ENCODE data around the gene FES. TPM values are rescaled to one million over a fixed set of nuclear protein-coding genes. Genes with fewer than 3 reads are reported as not detected.
"Not testable (repeated sequence)": the region's sequence is repeated elsewhere in the genome, so short reads cannot be mapped to it uniquely, and the experiment has no call there.

Gene FES
- total RNA-seq, 1 experiment from 2014 or later, result 0.64 TPM

DNA sequence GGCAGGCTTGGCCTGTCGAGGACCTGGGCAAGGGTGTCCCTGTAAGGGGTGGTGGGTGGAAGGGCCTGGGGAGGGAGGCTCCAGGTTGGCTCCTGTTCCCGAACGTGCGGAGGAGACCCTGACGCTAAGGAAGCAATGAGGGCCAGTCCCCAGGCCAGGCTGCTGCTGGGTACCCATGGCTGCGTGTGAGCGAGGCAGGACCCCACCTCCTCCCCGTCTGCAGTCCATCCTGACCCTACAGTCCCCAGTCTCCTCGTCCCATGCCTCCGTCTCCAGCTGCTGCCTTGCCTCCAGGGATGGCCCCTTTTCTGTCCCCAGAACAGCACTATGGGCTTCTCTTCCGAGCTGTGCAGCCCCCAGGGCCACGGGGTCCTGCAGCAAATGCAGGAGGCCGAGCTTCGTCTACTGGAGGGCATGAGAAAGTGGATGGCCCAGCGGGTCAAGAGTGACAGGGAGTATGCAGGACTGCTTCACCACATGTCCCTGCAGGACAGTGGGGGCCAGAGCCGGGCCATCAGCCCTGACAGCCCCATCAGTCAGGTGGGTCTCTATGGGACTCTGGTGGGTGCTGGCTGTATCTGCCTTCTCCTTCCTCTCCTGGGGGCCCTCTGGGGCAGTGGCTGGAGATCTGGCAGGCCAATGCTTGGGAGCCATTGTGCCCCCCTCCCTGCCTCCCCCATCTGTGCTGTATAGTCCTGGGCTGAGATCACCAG lies 571 bp downstream of the FES start:
- DNase-seq (ENCODE audit: low spot score), result no peak
- in situ Hi-C loops (cut with HindIII; ENCODE audit: low sequenced_read_pairs), result no loop called here

DNA sequence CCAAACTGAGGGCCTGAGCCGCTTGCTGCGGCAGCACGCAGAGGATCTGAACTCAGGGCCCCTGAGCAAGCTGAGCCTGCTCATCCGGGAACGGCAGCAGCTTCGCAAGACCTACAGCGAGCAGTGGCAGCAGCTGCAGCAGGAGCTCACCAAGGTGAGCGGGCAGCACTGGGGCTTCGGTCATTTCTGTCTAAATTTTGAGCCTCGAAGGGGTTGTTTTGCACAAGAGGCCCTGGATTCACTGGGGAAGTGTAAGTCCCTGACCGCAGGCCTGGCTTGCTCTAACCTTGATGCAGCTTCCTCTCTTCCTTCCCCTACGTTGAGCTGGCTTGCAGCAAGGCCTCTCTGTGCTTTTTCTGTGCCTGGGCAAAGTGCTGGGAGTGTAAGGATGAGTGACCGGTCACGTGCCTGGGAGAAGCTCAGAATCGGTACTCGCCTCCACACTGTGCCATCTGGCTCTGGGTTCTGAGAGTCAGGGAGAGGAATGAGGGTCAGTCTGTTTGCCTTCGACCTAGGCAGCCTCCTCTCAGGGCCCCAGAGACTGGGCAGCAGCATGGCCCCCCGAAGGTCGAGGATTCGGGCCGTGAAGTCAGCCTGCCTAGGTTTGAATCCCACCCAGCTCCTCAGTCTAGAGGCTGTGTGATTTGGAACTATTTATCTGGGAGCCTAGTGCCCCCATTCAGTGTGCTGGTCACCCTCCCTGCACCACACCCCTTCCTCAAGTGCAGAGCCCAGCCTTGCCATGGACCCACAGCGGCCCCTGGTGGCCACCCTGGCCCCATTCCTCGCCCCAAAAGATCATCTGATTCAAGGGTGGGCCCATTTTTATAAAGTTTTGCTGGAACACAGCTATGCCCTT lies 1.4 kb downstream of the FES start:
- in situ Hi-C loops (cut with HindIII; ENCODE audit: low sequenced_read_pairs), result no loop called here
- peak; percentile 72 for DNase-seq (ENCODE audit: low spot score)

DNA sequence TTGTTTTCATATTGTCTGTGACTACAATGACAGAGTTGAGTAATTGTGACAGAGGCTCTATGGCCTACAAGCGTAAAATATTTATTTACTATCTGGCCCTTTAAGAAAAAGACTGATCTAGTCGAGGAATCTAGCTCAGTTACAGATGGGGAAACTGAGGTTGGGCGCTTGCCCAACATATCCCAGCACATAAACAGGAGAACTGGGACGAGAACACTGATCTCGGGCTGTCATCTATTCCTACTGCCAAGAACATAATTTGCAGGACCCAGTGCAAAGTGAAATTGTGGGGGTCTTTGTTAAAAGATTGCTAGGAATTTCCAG lies 1.9 kb downstream of the FES start:
- no peak for DNase-seq (ENCODE audit: low spot score)
- in situ Hi-C loops (cut with HindIII; ENCODE audit: low sequenced_read_pairs), result no loop called here

DNA sequence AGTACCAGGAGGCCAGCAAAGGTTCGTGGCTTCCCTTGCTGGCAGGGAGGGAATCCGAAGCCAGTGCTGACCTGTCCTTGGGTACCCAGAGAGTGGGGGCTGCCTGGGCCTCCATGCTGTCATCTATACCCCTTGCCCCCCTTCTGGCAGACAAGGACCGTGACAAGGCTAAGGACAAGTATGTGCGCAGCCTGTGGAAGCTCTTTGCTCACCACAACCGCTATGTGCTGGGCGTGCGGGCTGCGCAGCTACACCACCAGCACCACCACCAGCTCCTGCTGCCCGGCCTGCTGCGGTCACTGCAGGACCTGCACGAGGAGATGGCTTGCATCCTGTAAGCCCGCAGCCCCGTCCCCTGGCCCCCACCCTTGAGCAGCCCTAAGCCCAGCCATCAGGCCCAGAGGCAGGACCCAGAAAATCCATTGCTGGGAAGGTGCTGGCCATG lies 2.8 kb downstream of the FES start:
- in situ Hi-C loops (cut with HindIII; ENCODE audit: low sequenced_read_pairs), result no loop called here
- DNase-seq (ENCODE audit: low spot score), result no peak

DNA sequence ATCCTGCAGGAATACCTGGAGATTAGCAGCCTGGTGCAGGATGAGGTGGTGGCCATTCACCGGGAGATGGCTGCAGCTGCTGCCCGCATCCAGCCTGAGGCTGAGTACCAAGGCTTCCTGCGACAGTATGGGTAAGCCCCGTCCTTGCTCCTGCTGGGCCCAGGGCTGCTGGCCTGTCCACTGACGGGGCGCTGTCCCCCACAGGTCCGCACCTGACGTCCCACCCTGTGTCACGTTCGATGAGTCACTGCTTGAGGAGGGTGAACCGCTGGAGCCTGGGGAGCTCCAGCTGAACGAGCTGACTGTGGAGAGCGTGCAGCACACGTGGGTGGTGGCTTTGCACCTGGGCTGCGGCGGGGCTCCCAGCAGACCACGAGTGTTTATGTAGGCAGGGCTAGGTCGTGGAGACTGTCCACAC lies 5.0 kb downstream of the FES start:
- in situ Hi-C loops (cut with HindIII; ENCODE audit: low sequenced_read_pairs), result no loop called here
- no peak for DNase-seq (ENCODE audit: low spot score)

DNA sequence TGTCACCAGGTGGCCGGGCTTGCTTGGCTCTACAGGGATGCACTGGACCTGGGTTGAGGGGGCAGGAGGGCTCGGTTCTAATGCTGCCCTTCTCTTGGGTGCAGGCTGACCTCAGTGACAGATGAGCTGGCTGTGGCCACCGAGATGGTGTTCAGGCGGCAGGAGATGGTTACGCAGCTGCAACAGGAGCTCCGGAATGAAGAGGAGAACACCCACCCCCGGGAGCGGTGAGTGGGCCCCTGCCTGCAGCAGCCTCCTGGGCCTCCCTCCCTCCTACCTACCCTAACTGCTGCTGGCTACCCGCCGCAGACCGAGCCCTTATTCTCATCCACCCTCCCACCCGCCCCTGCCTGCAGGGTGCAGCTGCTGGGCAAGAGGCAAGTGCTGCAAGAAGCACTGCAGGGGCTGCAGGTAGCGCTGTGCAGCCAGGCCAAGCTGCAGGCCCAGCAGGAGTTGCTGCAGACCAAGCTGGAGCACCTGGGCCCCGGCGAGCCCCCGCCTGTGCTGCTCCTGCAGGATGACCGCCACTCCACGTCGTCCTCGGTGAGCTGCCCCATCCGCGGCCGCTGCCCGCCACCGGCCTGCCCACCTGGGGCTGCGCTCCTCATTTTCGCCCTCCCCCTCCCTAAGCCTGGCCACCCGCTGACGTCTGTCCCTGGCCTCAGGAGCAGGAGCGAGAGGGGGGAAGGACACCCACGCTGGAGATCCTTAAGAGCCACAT lies 5.6 kb downstream of the FES start:
- in situ Hi-C loops (cut with HindIII; ENCODE audit: low sequenced_read_pairs), result no loop called here
- no peak for DNase-seq (ENCODE audit: low spot score)

DNA sequence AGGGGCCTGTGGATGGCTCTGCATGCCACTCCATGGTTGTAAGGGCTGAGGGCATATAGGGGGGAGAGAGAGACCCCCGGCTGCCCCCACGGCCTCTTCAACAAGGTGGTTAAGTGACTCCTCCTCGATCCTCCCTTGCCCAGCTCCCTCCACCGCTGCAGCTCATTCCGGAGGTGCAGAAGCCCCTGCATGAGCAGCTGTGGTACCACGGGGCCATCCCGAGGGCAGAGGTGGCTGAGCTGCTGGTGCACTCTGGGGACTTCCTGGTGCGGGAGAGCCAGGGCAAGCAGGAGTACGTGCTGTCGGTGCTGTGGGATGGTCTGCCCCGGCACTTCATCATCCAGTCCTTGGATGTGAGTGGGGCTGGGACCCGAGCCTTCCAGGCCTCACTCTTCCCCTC lies 6.5 kb downstream of the FES start:
- no peak for DNase-seq (ENCODE audit: low spot score)
- in situ Hi-C loops (cut with HindIII; ENCODE audit: low sequenced_read_pairs), result no loop called here

DNA sequence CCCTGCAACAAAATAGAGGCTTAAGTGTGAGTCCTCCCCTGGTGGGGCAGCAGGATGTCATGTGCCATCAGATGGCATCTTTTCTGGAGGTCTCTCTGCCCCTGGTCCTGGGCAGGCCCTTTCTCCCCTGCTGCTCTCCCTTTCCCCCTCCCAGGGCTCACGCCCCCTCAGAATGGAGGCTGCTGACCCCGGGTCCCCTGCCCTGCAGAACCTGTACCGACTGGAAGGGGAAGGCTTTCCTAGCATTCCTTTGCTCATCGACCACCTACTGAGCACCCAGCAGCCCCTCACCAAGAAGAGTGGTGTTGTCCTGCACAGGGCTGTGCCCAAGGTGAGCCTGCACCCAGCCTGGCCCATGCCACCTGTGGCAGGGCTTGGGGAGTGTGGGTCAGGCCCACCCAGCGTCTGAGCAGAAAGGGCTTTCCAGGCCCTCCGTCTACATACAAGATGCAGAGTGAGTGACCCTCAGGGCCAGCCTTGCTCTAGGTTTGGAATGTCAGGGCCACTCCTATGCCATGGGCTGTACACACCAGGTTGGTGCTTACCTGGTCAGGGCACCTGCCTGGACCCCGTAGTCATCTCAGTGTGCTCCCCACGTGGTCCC lies 7.1 kb downstream of the FES start:
- no peak for DNase-seq (ENCODE audit: low spot score)
- in situ Hi-C loops (cut with HindIII; ENCODE audit: low sequenced_read_pairs), result no loop called here

DNA sequence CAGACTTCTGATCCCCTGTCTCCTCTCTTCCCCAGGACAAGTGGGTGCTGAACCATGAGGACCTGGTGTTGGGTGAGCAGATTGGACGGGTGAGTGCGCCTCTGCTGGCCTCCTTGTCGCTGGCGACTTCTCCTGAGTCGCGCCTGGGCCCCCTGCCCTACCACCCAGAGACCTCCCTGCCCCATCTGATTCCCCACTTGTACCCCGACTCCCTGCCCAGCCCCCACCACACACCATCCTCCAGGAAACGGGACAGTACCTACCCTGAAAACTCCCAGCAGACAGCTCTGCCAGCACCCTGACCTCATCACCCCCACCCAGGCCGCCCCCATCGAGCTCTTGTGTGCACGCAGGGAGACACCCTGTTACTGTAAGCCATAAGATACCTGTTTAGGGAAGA lies 7.7 kb downstream of the FES start:
- no peak for DNase-seq (ENCODE audit: low spot score)
- in situ Hi-C loops (cut with HindIII; ENCODE audit: low sequenced_read_pairs), result no loop called here

DNA sequence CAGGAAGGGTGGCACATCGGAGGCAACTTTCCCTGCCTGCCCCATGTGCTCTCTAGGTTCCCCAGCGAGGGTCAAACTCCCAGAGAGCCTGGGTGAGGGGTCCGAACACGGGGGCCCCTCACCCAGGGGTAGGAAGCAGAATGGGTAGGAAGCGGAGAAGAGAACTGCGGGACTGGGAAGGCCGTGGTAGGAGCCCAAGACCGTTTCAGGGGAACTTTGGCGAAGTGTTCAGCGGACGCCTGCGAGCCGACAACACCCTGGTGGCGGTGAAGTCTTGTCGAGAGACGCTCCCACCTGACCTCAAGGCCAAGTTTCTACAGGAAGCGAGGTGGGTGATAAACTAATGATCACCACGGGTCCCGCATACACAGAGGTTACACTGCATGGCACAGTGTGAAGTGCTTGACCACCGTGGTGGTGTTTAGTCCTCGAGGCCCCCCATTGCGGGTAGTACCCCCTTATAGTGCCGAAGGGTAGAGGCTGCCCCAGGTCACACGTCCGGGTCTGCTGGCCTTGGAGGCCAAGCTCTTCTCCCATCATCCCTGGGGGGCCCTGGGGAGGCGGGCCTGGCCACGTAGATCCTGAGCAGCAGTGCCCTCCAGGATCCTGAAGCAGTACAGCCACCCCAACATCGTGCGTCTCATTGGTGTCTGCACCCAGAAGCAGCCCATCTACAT lies 8.3 kb downstream of the FES start:
- no peak for DNase-seq (ENCODE audit: low spot score)
- in situ Hi-C loops (cut with HindIII; ENCODE audit: low sequenced_read_pairs), result no loop called here

DNA sequence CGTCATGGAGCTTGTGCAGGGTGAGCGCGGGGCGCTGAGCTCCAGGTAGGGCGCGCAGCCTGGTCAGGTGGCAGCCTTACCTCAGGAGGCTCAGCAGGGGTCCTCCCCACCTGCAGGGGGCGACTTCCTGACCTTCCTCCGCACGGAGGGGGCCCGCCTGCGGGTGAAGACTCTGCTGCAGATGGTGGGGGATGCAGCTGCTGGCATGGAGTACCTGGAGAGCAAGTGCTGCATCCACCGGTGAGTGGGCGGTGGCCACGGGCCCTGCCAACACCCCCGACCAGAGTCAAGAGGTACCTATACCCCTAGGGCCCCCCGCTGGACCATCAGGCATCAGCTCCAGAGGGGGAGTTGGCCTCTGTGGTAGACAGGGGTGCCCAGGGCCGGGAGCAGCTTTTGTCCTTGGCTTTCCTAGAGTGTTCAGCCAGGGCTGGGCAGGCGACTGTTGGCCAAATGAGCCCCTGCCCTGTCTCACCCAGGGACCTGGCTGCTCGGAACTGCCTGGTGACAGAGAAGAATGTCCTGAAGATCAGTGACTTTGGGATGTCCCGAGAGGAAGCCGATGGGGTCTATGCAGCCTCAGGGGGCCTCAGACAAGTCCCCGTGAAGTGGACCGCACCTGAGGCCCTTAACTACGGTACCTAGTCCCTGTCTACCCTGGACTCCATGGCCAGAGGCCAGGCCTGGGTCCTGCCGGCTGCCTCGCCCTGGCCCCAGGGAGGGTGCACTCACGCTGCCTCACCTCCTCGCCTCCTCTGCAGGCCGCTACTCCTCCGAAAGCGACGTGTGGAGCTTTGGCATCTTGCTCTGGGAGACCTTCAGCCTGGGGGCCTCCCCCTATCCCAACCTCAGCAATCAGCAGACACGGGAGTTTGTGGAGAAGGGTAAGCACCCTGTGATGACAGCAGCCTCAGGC lies 9.1 kb downstream of the FES start:
- in situ Hi-C loops (cut with HindIII; ENCODE audit: low sequenced_read_pairs), result no loop called here
- no peak for DNase-seq (ENCODE audit: low spot score)

DNA sequence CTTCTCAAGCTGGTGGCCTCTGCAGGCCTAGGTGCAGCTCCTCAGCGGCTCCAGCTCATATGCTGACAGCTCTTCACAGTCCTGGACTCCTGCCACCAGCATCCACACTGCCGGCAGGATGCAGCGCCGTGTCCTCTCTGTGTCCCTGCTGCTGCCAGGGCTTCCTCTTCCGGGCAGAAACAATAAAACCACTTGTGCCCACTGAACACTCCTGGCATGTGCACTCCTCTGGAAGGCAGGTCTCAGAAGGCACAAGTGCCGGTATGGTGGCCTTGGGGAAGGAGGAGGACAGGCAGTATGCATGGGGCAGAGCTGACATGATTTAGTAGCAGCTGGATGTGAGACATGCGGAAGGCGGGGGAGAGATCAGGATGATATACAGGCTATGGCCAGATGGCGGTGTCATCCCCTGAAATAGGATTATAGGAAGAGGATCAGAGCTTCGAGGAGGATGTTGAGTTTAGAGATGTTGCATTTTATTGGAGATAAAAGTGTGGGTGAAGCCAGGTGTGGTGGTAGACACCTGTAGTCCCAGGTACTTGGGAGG lies 11.3 kb downstream of the FES start:
- peak; percentile 90 for DNase-seq (ENCODE audit: low spot score)
- in situ Hi-C loops (cut with HindIII; ENCODE audit: low sequenced_read_pairs), result no loop called here

DNA sequence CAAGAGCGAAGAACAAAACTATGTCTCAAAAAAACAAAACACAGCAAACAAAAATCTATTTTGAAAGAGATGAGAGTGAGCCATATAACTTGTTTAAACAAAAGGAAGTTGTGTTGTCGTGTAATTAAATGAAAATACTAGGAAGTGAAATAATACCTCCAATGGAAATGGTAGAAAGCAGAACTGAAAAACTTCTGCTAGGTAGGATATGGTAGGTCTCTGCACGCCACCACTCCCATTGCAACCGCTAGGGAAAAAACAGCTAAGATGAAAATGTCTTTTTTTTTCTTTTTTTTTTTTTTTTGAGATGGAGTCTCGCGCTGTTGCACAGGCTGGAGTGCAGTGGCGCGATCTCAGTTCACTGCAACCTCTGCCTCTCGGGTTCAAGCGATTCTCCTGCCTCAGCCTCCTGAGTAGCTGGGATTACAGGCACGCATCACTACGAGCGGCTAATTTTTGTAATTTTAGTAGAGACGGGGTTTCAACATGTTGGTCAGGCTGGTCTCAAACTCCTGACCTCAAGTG lies 12.9 kb downstream of the FES start:
- DNase-seq (ENCODE audit: low spot score); in situ Hi-C loops (cut with HindIII; ENCODE audit: low sequenced_read_pairs): not testable (repeated sequence)

DNA sequence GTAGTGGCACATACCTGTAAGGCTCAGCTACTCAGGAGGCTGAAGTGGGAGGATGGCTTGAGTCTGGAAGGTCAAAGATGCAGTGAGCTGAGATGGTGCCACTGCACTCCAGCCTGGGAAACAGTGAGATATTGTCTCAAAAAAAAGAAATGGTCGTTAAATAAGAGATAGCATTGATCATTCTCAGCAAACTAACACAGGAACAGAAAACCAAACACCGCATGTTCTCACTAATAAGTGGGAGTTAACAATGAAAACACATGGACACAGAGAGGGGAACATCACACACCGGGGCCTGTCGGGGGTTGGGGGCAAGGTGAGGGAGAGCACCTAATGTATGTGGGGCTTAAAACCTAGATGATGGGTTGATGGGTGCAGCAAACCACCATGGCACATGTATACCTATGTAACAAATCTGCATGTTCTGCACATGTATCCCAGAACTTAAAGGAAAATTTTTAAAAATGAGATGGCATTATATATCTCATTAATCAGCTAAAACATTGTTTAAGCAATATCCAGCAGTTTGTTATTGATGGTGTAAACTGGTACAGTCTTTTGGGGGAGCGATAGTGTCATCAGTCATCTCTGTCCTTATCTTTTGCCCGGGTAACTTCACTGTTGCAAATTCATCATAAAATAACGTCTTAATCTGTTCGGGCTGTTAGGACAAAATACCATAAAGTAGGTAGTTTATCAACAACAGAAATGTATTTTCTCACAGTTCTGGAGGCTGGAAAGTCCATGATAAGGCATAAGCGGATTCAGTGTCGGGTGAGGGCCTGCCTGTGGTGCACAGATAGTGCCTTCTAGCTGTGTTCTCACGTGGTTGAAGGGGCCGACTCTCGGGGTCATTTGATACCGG lies 17.1 kb downstream of the FES start:
- in situ Hi-C loops (cut with HindIII; ENCODE audit: low sequenced_read_pairs), result no loop called here
- peak; percentile 44 for DNase-seq (ENCODE audit: low spot score)

DNA sequence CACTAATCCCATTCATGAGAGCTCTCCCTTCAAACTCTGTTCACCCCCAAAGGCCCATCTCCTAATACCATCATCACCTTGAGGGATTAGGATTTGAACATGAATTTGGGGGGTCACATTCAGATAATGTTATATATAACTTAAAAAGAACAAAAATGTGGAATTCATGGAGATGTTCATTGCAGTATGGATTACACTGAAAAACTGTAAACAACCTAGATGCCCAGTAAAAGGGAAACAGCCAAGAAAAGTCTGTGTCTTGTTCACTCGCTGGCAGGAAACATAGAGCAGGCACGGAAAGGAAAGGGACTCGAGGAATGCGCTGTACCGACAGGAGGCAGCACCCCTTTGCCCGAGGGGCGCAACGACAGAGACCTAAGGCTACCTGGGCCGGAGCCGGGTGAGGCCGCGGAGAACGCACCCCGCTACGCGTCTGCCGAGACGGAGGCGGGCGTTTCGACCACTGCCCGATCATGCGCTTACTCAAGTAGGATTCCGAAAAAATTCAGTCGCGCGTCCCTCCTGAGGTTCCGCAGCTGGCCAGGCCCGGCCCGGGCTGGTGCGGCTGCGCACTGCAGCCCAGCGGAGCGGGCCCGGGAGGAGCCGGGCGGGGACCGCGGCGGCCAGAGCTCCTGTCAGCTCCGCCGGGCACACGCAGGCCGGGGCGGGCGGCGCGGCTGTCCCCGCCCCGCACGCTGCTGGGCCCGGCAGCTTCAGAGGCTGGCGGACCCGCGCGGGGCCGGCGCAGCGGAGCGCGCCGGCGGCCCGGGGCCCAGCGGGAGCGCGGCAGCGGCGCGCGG lies 17.9 kb downstream of the FES start:
- in situ Hi-C loops (cut with HindIII; ENCODE audit: low sequenced_read_pairs), result no loop called here
- DNase-seq (ENCODE audit: low spot score), result peak; percentile 79
